Esophagus muscularis mucosa (tissue), 4 donors: ENCODE data around the gene NRG2. TPM values are rescaled to one million over a fixed set of nuclear protein-coding genes. Genes with fewer than 3 reads are reported as not detected.

Experiments used
- DNase-seq: peaks from one replicate; pipeline ENCODE4 v3.0.0-alpha.2; 2017; ENCODE audit errors: extremely low spot score
- H3K27ac ChIP-seq, 4 donors: fragments of 200-600 bp; sonication (generic); replicated peaks in 1 of 4; 1 replicate in 3 of 4; 2 replicates in 1 of 4; pipeline ENCODE4 v1.5.1; 2016 to 2019; ENCODE audit warnings: mild to moderate bottlenecking in 1 of 4
- H3K27me3 ChIP-seq, 4 donors: fragments of 200-600 bp; sonication (generic); one replicate each; pipeline versions ENCODE4 v1.5.1 to v1.6.0; 2016 to 2019
- H3K36me3 ChIP-seq, 4 donors: fragments of 200-600 bp; sonication (generic); one replicate each; pipeline ENCODE4 v1.5.1; 2016 to 2019
- H3K4me1 ChIP-seq, 4 donors: fragments of 200-600 bp; sonication (generic); one replicate each; pipeline ENCODE4 v1.5.1; 2016 to 2019
- H3K4me3 ChIP-seq, 4 donors: fragments of 200-600 bp; sonication (generic); 1 replicate in 2 of 4; 2 replicates in 2 of 4; pipeline ENCODE4 v1.5.1; 2016 to 2019; ENCODE audit warnings: mild to moderate bottlenecking in 4 of 4, moderate library complexity in 1 of 4
- H3K9me3 ChIP-seq, 4 donors: fragments of 200-600 bp; sonication (generic); 1 replicate in 3 of 4; 2 replicates in 1 of 4; pipeline ENCODE4 v1.5.1; 2016 to 2019
- EP300 ChIP-seq: sonication (generic); formaldehyde crosslinking; IDR thresholded peaks from one replicate; pipeline ENCODE4 v1.6.1; 2017; ENCODE audit warnings: antibody characterized with exemption
- POLR2A ChIP-seq: fragments of 450-650 bp; IDR thresholded peaks from one replicate; pipeline ENCODE4 v1.6.1; 2017; ENCODE audit warnings: antibody characterized with exemption, moderate library complexity, mild to moderate bottlenecking, low read depth
- POLR2AphosphoS5 ChIP-seq, 2 donors: sonication (generic); formaldehyde crosslinking; IDR thresholded peaks; one replicate each; pipeline ENCODE4 v1.6.1; 2017; ENCODE audit warnings: antibody characterized with exemption in 2 of 2
- WGBS: methylation state at CpG from one replicate; pipeline ENCODE4 v1.1.5; 2018; 5-methylcytosine and 5-hydroxymethylcytosine counted together
- intact Hi-C: fragments of 100-400 bp; cut with DNase I; formaldehyde crosslinking; loops from one replicate; pipeline ENCODE4 v1.15.1; 2023
- total RNA-seq, 4 donors: library from RNA; depleted of rRNA; stranded (reverse); fragments of >200 nt; gene quantifications; one replicate each; pipeline versions ENCODE4 v1.1.0 to v1.2.1, GENCODE V29; 2016
- TF ChIP-seq, protein P1 (sequence below), 3 experiments: fragments of 200-600 bp in 2 of 3; fragments of 450-650 bp in 1 of 3; sonication (generic) in 2 of 3; IDR thresholded peaks; one replicate each; pipeline ENCODE4 v1.5.1; 2017 to 2019; ENCODE audit warnings: antibody characterized with exemption in 3 of 3, mild to moderate bottlenecking in 2 of 3, moderate library complexity in 1 of 3

The NRG2 gene
- total RNA-seq, 4 donors from 2014 or later: 2.8 to 5.0 (median 4.1) TPM

DNA sequence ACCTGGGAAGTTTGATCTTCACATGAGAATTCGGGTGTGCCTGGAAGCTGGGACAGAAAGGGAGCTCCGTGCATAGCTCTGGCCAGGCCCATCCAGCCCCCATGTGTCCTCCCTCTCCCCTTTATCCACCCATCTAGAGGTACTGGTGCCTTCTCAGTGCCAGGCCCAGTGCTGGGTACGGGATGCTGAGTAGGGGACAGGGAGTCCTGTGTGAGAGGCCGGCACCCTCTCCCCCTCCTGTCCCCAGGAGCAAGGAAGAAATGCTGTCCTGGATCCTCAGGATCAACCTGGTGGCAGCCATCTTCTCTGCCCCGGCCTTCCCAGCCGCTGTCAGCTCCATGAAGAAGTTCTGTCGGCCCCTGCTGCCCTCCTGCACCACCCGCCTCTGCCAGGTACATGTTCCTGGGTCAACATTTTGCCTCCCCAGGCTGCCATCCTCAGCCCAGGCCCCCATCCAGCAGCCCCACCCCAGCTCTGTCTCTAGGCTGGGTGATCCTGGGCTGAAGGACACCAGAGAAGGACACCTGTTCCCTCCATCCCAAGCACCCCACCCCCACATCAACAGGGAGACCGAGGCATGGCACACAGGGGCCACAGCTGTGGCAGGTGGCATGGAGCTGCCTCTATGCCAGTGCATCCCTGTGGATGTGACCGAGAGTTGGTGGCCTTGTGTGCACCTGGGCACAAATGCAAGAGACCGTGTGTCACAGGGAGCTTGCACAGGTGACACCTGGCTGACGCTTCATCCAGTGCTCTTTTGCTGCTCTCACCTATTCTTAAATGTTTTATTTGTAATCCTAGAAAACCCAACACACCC lies 204.5 kb downstream of the NRG2 start:
- intact Hi-C loops: no loop called here

DNA sequence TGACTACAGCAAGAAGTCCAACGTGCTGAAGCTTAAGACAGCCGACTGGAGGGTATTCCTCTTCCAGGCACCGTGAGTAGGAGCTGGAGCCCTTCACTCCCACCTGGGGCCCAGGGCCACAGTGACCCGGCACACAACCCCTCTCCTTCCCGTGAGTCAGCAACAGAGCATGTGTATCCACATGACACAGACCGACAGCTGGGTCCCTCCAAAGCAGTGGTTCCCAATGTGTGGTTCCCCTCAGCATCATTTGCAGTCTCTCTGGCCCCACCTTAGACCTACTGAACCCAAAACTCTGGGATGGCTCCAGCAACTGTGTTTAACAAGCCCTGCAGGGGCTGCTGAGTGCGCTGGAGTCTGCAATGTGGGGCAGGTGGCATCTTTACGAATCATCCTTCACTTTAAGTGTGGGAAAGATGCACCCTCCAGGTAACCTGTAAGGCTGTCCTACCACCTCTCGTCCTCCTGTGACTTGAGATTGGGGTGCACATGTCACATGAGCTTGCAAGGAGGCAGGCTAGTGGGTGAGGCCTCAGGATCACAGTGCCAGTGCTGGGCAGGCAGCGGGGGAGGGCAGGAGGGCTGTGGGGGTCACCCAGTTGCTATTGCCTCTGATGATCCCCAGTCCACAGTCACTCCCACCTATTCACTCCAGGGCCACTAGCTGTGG lies 205.3 kb downstream of the NRG2 start:
- no peak for DNase-seq
- Histone ChIP-seq H3K9me3 (no peaks in the 10 kb centered on the region), H3K4me3 (no peak overlapping the region), H3K27me3 (peaks cover 0 to 26% (median 0%) of the 10 kb centered on the region in 4 donors), H3K27ac (no peak overlapping the region), H3K36me3 (no peaks in the 10 kb centered on the region), H3K4me1 (no peaks in the 10 kb centered on the region)
- WGBS: 86% methylated on average over 9 of the region's 10 CpGs
- intact Hi-C loops: no loop called here
- TF ChIP-seq, protein P1, sequence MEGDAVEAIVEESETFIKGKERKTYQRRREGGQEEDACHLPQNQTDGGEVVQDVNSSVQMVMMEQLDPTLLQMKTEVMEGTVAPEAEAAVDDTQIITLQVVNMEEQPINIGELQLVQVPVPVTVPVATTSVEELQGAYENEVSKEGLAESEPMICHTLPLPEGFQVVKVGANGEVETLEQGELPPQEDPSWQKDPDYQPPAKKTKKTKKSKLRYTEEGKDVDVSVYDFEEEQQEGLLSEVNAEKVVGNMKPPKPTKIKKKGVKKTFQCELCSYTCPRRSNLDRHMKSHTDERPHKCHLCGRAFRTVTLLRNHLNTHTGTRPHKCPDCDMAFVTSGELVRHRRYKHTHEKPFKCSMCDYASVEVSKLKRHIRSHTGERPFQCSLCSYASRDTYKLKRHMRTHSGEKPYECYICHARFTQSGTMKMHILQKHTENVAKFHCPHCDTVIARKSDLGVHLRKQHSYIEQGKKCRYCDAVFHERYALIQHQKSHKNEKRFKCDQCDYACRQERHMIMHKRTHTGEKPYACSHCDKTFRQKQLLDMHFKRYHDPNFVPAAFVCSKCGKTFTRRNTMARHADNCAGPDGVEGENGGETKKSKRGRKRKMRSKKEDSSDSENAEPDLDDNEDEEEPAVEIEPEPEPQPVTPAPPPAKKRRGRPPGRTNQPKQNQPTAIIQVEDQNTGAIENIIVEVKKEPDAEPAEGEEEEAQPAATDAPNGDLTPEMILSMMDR (IDR thresholded peaks at IDR 0.05): no peak
- TF ChIP-seq POLR2AphosphoS5 (IDR thresholded peaks at IDR 0.05): no peak
- TF ChIP-seq EP300: no peak
- no peak for TF ChIP-seq POLR2A

More for the DNA sequence above, 204.5 kb downstream of the NRG2 start:
- Histone ChIP-seq H3K4me1 (no peaks in the 10 kb centered on the region), H3K27ac (no peak overlapping the region), H3K27me3 (peaks cover 0 to 26% (median 0%) of the 10 kb centered on the region in 4 donors), H3K4me3 (no peak overlapping the region), H3K36me3 (no peaks in the 10 kb centered on the region), H3K9me3 (no peaks in the 10 kb centered on the region)
- DNase-seq: no peak
- TF ChIP-seq POLR2A (no peak), POLR2AphosphoS5 (IDR thresholded peaks at IDR 0.05) (no peak), EP300 (no peak)
- TF ChIP-seq, protein P1 (IDR thresholded peaks at IDR 0.05): no peak
- 90% methylated on average over 7 of the region's 12 CpGs for WGBS

DNA sequence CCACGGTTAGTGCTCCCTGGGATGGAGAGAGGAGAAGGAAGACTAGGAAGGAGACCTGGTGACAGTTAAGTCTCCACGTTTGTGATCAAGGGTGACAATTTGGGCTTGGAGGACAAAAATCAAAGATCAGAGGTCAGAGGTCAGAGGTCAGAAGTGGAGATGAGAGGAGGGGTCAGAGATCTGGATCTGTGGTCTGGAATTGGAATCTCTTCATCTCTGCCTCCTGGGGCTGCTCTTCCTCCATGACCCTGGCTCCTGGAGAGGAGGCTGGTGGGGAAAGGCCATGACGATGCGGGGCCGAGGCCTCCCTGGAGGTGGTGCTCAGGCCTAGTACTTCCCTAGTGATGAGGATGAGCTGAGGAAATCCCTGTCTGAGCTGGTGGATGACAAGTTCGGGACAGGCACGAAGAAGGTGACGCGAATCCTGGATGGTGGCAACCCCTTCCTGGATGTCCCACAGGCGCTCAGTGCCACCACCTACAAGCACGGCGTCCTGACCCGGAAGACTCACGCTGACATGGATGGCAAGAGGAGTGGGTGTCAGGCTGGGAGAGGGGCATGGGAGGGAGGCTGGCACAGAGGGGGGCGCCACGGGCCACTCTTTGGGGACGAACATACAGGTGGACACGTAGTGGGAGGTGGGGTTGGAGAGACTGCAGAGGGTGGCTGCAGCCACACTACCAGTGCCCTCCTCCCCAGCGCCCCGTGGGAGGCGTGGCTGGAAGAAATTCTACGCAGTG lies 206.5 kb downstream of the NRG2 start:
- TF ChIP-seq POLR2AphosphoS5 (IDR thresholded peaks at IDR 0.05): no peak
- no peak for TF ChIP-seq EP300
- no peak for TF ChIP-seq POLR2A
- TF ChIP-seq, protein P1 (IDR thresholded peaks at IDR 0.05): no peak
- no peaks in the 10 kb centered on the region for H3K4me1 ChIP-seq

DNA sequence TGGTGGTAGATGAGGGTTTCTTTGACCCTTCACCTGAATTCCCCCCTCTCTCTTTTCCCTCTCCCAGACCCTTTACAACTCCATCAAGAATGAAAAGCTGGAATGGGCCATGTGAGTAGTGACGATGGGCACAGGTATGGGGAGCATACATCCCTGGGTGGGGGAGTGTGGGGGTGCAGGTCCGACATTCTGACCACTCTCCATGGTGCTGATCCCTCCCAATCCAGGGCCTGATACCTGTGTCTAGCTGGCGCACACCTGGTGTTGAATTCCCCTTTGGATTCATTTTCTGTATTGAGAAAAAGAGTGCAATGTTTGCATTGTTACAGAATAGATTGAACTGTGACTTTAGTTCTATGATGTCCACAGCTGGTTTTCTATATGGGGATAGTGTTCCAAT lies 207.4 kb downstream of the NRG2 start:
- WGBS: 39% methylated on average over 3 of the region's 3 CpGs
- TF ChIP-seq EP300 (no peak), POLR2A (no peak), POLR2AphosphoS5 (IDR thresholded peaks at IDR 0.05) (no peak)
- TF ChIP-seq, protein P1 (IDR thresholded peaks at IDR 0.05): no peak
- no peaks in the 10 kb centered on the region for H3K36me3 ChIP-seq
- intact Hi-C loops: no loop called here
- no peaks in the 10 kb centered on the region for H3K4me1 ChIP-seq
- DNase-seq: no peak
- H3K27ac ChIP-seq: no peak overlapping the region
- peaks cover 0 to 20% (median 0%) of the 10 kb centered on the region in 4 donors for H3K27me3 ChIP-seq
- no peak overlapping the region for H3K4me3 ChIP-seq
- H3K9me3 ChIP-seq: no peaks in the 10 kb centered on the region

More for the DNA sequence above, 206.5 kb downstream of the NRG2 start:
- no peak overlapping the region for H3K4me3 ChIP-seq
- intact Hi-C loops: no loop called here
- 93% methylated on average over 19 of the region's 22 CpGs for WGBS
- H3K27ac ChIP-seq: no peak overlapping the region
- no peaks in the 10 kb centered on the region for H3K9me3 ChIP-seq
- no peak for DNase-seq
- peaks cover 0 to 20% (median 0%) of the 10 kb centered on the region in 4 donors for H3K27me3 ChIP-seq
- no peaks in the 10 kb centered on the region for H3K36me3 ChIP-seq
